HCEC 1CT (cell line): ENCODE measurements around the gene DHRS2.
"Not testable (repeated sequence)": the region's sequence is repeated elsewhere in the genome, so short reads cannot be mapped to it uniquely, and the experiment has no call there.

Experiments used
- DNase-seq: peaks from one replicate; pipeline ENCODE4 v3.0.0-alpha.2; 2017

The DHRS2 gene

GRCh38 chr14:23634698-23635412 is 1.3 kb upstream of the DHRS2 start:
- DNase-seq, result not testable (repeated sequence)

GRCh38 chr14:23637312-23637654 is 1.1 kb downstream of the DHRS2 start:
- not testable (repeated sequence) for DNase-seq

- DNase-seq, result not testable (repeated sequence)
Observed at GRCh38 chr14:23637655-23638413, 1.7 kb downstream of the DHRS2 start.

GRCh38 chr14:23638414-23639047 is 2.4 kb downstream of the DHRS2 start:
- no peak for DNase-seq

- no peak for DNase-seq
Observed at GRCh38 chr14:23639048-23639890, 3.1 kb downstream of the DHRS2 start.

- no peak for DNase-seq
Observed at GRCh38 chr14:23639891-23640523, 3.8 kb downstream of the DHRS2 start.

GRCh38 chr14:23640524-23641141 is 4.5 kb downstream of the DHRS2 start:
- peak; percentile 42 for DNase-seq

GRCh38 chr14:23641180-23641914 is 5.2 kb downstream of the DHRS2 start:
- DNase-seq, result no peak

- DNase-seq, result no peak
Observed at GRCh38 chr14:23641915-23642588, 5.9 kb downstream of the DHRS2 start.

DNA sequence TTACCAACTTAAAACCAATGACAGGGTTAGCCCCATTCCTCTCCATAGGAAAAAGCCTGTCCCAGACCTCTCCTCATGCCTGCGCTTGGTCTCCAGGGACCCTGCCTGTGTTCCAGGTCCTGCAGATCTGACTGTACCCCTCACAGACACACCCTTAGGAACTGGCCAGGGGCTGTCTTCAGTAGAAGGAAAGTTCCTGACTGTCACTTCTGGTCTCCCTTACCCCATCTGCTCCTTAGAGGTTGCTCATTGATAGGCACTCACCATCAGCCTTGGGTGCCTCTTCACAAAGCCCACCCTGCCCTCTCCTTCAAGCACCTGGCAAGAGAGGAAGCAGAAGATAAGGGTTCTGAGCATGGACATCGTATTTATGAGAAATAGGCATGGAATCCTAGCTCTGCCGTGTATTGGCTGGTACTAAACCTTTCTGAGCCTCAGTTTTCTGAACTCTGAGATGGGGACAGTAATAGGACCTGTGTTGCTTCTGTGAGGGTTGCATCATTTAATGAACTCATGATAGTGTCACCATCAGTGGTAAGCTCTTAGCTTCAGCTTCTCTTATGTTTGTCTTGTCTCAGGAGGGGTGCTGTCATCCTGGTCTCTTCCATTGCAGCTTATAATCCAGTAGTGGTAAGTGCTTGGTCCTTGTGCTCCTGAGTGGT is 7.5 kb downstream of the DHRS2 start:
- no peak for DNase-seq

GRCh38 chr14:23644195-23644918 is 8.2 kb downstream of the DHRS2 start:
- DNase-seq, result no peak

DNA sequence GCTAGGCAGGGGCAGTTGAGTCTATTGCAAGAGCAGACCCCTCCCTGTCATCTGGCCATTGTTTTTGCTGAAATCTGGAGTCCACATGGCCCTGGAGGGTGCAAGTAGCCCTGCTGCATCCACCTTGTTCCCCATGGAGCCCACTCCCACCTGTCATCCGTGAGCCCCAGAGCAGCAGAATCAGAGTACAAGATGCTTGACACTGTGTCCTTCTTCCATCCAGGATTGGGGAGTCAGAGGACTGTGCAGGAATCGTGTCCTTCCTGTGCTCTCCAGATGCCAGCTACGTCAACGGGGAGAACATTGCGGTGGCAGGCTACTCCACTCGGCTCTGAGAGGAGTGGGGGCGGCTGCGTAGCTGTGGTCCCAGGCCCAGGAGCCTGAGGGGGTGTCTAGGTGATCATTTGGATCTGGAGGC is 8.8 kb downstream of the DHRS2 start:
- DNase-seq, result no peak

GRCh38 chr14:23645504-23645811 is 9.3 kb downstream of the DHRS2 start:
- DNase-seq, result no peak

DNA sequence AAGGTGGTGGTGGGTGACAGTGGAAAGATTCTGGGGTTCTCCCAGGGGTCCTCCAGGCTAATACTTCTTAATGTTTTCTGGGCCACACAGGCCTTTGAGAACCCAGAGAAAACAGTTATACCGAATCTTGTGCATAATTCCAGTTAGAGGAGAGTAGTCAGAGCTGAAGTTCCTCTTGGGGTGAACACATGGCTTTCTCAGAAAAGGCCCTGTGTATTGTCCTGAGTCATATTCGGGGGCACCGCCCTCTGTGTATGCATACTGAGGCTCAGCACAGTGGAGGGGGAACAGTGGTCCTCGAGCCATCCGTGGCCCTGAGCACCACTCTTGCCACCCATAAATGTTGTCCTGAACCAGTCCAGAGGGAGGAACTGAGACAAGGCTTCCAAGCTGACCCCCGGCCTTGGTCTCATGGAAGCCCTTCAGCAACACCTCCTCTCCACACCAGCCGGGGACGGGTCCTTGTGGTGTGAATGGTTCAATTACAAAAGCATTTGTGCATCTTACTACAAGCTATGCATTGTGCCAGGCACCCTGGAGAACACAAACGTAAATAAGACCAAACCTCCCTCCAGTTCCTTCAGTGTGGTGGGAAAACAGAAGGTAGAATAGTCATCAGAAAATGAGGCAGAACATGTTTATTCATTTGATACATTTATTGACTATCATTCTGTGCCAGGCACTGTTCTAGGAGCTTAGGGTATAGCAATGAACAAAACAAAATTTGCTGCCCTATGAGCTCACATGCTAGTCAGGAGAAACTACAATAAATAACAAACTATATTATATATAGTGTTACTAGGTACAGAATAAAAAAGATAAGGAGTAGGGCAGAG is 9.9 kb downstream of the DHRS2 start:
- DNase-seq, result no peak

DNA sequence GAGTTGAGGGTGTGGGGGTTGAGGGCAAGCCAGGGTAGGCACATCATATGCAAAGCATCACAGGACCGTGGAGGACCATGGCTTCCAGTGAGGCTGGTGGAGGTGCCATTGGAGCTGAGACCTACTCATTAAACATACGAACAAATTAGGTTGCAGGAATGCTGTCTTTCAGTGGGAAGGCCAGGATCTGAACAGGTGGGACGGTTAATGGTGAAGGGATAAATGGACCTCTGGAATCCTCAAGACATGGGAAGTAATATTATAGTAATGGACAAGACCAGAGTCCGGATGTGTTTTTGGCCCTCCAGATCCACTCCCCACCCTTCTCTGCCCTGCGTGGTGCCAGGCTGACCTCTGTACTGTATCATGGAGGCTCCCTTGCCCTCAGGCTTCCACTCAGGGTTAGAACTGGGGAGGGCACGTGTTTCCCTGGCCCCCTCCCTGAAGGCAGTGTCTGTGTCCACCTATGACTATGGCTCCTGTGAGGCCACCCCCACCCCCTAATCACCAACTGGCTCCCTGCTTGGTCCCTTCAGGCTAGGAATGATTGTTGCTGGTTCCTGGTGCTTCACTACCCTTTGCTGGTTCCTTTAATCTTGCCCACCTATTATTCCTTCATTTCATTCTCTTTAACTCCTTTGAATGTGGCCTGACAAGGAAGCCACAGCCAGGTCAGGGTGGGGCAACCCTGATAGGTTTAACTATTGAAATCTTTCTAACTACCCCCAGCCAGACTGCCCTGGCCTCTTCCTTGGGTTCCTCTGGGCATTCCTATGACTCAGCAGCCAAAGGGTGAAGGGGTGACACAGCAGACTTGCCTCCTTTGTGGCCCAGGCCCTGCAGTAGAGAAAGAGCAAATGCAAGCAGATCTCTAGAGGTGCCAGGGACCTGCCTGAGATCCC is 10.7 kb downstream of the DHRS2 start:
- no peak for DNase-seq

GRCh38 chr14:23647619-23648018 is 11.5 kb downstream of the DHRS2 start:
- DNase-seq, result no peak

DNA sequence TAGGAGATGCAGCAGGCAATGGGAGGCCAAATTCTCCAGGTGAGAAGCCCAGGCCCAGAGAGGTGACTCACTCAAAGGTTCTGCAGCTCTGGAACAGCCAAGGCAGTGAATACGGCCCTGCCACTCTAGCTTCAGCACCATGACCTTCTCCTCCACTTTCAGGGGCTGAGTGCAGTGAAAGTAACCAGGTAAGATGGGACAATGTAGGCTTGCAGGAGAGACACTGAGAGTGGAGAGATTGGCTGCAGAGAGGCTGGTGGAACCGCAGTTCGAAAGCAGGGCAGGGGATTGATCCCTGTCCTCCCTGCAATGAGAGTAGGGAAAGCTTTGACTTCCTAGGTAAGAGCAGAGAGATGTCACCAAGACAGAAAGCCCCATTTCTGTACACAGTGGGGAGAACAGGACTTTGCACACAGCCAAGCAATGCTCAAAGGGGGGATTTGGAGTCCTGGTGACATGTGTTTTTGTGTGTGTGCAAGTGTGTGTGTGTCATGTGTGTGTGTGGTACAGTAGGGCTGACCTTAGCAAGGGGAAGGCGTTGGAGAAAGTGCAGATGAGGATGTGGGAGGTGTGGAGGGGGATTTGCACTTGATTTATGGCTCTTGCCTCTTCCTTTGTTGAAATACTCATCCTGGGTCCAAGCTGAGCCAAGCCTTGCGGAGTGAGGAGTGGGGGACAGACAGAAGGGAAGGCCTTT is 12.7 kb downstream of the DHRS2 start:
- no peak for DNase-seq
